GM12874 (cell line): ENCODE data around the gene TMEM255B.

Experiments used
- CTCF ChIP-seq: IDR thresholded peaks from 2 replicates; pipeline ENCODE4 v1.5.1; 2011; ENCODE audit warnings: low read depth, mild to moderate bottlenecking, control low read depth, low read length, moderate library complexity; ENCODE audit not compliant: insufficient read depth

Gene TMEM255B

DNA sequence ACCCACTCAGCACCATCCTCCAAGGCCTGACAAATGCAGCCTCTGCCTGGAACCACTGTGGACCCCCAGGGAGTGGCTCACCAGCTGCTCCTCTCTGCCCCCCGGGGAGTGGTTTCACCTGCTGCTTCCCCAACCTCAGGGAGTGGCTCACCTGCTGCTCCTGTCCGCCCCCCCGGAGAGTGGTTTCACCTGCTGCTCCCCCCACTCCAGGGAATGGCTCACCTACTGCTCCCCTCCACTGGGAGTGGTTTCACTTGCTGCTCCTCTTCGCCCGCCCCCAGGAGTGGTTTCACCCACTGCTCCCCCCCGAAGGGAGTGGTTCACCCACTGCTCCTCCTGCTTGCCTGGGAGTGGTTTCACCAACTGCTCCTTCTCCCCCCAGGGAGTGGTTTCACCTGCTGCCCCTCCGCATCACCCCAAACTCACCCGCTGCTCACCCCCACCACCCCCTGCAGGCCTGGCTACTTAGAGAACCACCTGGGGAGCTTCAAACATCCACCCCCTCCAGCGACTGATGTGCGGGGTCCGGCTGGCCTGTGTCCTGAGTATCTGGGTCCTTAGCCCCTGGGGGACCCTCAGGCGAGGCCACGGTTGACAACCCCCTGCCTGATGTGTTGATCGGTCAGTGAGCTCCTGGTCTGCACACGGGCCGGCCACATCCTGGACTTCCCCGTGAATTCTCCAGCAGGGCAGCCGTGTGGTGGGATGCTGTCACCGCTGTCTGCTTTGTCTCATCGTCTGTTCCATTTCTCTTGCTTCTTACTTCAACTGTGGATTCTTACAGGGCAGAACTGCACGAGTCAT lies 14.6 kb upstream of the TMEM255B start:
- no peak for TF ChIP-seq CTCF

- TF ChIP-seq CTCF, result no peak
Observed at GRCh38 chr13:113745059-113745458, 14.0 kb upstream of the TMEM255B start.

- no peak for TF ChIP-seq CTCF
Observed at GRCh38 chr13:113746143-113746525, 12.9 kb upstream of the TMEM255B start.

DNA sequence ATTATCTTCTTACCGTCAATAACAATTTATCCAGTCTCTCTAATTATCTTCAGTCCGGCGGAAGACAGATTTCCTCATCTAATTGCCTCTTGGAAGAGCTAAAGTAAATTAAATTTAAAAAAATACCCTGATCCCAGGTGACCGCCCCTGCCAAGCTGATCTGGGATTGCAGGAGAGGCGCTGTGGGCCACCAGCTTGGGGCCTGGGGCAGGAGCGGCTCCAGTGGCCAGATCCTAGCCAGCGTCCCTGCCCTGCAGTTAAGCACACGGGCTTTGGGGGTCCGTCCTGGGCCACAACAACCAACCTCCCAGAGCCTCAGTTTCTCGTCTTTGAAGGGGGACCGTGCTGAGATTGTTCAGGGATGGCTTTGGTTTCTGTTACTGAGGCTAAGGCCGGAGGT lies 12.4 kb upstream of the TMEM255B start:
- no peak for TF ChIP-seq CTCF

- no peak for TF ChIP-seq CTCF
Observed at GRCh38 chr13:113747291-113747833, 11.7 kb upstream of the TMEM255B start.

DNA sequence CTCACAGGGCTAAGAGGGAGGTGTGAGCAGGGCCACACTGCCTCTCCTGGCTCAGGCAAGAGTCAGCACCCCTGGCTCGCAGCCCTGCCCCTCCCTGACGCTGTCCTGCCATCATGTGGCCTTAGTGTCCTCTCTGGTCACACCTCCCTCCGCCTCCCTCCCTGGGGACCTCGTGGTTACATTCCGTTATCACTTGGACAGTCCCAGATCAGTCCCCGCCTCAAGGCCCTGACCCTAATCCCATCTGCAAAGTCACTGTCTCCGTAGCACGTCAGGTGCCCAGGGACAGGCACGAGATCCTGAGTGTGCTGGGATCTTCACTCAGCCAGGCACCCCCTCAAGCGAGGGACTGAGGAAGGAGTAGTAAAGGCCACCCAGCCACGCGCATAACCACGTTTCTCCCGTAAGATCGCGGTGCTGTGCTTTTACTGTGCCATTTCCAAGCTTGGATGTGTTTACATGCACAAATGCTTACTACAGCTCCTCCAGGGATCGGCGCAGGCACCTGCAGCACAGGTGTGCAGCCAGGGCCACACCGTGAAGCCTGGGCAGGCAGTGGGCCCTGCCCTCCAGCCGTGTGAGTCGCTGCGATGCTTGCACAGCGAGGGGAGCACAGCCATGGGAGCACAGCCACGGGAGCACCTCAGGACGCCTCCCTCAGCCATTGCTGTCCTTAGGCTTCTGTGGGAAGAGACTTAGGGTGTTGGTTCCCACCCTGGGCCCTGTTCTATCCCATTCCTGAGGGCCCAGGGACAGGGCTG lies 10.7 kb upstream of the TMEM255B start:
- TF ChIP-seq CTCF, result no peak

DNA sequence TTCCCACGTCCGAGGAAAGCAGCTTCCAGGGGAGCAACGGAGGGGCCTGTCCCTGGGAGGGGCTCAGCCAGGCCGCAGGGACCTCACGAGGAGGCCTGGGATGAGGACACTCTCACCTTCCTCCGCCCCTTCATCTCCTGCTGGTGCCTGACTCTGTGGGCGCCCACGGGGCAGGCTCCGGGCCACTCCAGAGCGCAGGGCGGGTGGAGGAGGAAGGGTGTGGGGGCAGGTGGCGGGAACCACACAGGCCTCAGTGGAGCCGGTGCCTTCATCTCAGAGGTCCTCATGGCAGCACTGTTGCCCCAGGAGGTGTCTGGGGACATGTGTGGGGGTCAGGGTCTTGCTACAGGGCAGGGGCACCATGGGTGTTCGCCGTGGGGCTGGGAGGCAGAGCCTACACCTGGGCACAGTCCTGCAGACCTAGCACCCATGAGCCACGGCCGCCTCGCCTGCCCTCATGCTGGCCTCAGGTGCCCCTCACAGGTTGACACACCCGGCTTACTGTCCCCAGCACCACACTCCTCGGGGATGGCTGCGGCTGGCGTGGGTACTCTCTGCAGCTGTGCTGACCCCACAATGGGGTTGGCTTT lies 10.1 kb upstream of the TMEM255B start:
- TF ChIP-seq CTCF, result no peak
